RWPE1 (cell line): Measurements from ENCODE around the gene ATP2C2.
"Not testable (repeated sequence)": the region's sequence is repeated elsewhere in the genome, so short reads cannot be mapped to it uniquely, and the experiment has no call there.

Experiments used
- CTCF ChIA-PET: fragments of 350-600 bp; sonication (Branson Sonifier 250); formaldehyde crosslinking; extraction: SDS; loops from one replicate; lab custom pipeline; 2021; lab: Yijun Ruan, JAX
- POLR2A ChIA-PET: fragments of 400-600 bp; formaldehyde crosslinking; extraction: SDS; loops from one replicate; lab custom pipeline; 2020; ENCODE audit warnings: antibody characterized with exemption; ENCODE audit not compliant: low non-redundant PET; lab: Yijun Ruan, JAX
- DNase-seq: peaks from one replicate; pipeline ENCODE4 v3.0.0; 2012; ENCODE audit warnings: low spot score
- H3K27ac ChIP-seq: fragments of 450-650 bp; 2 replicates; pipeline ENCODE4 v1.5.1; 2017
- CTCF ChIP-seq: fragments of 450-650 bp; conservative IDR thresholded peaks from 2 replicates; pipeline ENCODE4 v1.5.1; 2017; ENCODE audit warnings: low read depth, mild to moderate bottlenecking

ATP2C2 gene

GRCh38 chr16:84396537-84397008 is 28.2 kb downstream of the ATP2C2 start:
- peak; percentile 76 for DNase-seq
- ChIA-PET CTCF (no interaction called here), POLR2A (no interaction called here)
- H3K27ac ChIP-seq = 0 out of 2 replicates have a peak overlapping the region, but pooled peaks have one; percentile 16
- no peak for TF ChIP-seq CTCF

- 0 out of 2 replicates have a peak, but pooled peaks have one; percentile 11 for TF ChIP-seq CTCF
- H3K27ac ChIP-seq = no peak overlapping the region
- DNase-seq = no peak
- POLR2A ChIA-PET = no interaction called here
- CTCF ChIA-PET = no interaction called here
These were observed 28.8 kb downstream of the ATP2C2 start for GRCh38 chr16:84397090-84397489.

GRCh38 chr16:84398701-84399100 is 30.4 kb downstream of the ATP2C2 start:
- H3K27ac ChIP-seq = no peak overlapping the region
- TF ChIP-seq CTCF = no peak
- DNase-seq = no peak
- ChIA-PET POLR2A (no interaction called here), CTCF (interaction anchor here (0.5 kb wide), 1 partner anchor 121 kb away, joined by 3 read pairs; no protein-coding TSS in a partner anchor)

DNA sequence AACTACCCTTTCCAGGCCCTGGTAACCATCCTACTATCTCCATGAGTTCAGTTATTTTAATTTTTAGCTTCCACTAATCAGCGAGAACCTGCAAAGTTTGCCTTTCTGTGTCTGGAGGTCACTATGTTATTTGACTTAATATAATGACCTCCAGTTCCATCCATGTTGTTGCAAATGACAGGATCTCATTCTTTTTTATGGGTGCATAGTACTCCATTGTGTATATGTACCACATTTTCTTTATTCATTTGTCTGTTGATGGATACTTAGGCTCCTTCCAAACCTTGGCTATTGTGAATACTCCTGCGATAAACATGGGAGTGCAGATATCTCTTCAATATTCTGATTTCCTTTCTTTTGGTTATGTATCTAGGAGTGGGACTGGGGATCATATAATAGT is 31.6 kb downstream of the ATP2C2 start:
- DNase-seq, POLR2A ChIA-PET, CTCF ChIA-PET, H3K27ac ChIP-seq: not testable (repeated sequence)

- POLR2A ChIA-PET = not testable (repeated sequence)
These were observed 35.1 kb downstream of the ATP2C2 start for GRCh38 chr16:84403435-84403834.

DNA sequence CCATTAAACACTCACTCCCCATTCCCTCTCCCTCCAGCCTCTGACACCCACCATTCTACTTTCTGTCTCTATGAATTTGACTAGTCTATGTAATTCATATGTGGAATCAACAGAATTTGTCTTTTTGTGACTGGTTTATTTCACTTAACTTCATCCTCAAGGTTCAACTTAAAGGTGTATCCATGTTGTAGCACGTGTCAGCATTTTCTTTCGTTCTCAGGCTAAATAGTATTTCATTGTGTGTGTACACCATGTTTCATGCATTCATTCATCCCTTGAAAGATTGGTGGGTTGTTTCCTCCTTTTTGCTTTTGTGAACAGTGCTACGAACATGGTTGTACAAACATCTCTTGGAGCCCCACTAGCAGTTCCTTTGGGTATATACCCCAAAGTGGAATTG is 36.0 kb downstream of the ATP2C2 start:
- H3K27ac ChIP-seq = no peak overlapping the region
- DNase-seq = no peak
- ChIA-PET CTCF (no interaction called here), POLR2A (no interaction called here)
- no peak for TF ChIP-seq CTCF

More at GRCh38 chr16:84403435-84403834, 35.1 kb downstream of the ATP2C2 start:
- H3K27ac ChIP-seq, CTCF ChIA-PET, DNase-seq: not testable (repeated sequence)

DNA sequence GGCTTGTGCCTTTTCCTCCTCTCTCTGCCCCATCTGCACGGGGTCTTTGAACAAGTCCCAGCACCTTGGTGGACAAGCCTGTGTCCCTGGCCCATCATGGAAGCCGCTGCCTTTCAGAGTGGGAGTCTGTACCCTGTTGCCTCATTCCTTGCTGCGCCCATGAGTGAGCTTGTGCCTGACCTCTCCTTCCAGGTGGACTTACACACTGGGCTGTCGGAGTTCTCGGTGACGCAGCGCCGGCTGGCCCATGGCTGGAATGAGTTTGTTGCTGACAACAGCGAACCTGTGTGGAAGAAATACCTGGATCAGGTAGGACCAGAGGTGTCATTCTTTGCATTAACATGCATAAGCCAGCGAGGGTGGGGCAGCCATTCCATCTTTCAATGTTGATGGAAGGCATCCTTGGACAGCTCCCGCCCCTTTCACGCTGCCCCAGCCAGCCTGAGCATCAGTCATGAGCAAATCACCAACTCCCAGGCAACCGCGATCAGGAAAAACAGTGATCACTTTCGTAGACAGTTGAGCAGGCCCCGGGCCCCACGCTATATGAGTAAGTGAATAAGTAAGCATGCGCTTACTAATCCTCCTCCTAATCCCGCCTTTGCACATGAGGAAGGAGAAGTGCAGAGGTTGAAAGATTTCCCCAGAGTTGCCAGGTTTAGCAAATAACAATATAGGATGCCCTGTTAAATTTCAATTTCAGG is 36.8 kb downstream of the ATP2C2 start:
- CTCF ChIA-PET = no interaction called here
- POLR2A ChIA-PET = no interaction called here
- no peak for TF ChIP-seq CTCF
- DNase-seq = no peak
- no peak overlapping the region for H3K27ac ChIP-seq
